HG03565 (cell line): ENCODE measurements around the gene MALL.
"Not testable (repeated sequence)": the region's sequence is repeated elsewhere in the genome, so short reads cannot be mapped to it uniquely, and the experiment has no call there.

Experiments
- ATAC-seq: cut with Tn5 transposase; IDR thresholded peaks from one replicate; pipeline ENCODE4 v1.9.1; 2021; ENCODE audit warnings: mild to moderate bottlenecking, moderate library complexity; ENCODE audit not compliant: unreplicated experiment

Gene MALL

GRCh38 chr2:110054521-110055407 is 60.9 kb downstream of the MALL start:
- ATAC-seq, result not testable (repeated sequence)

- not testable (repeated sequence) for ATAC-seq
Measured at GRCh38 chr2:110053688-110054087, 61.9 kb downstream of the MALL start.

- ATAC-seq, result not testable (repeated sequence)
Measured at GRCh38 chr2:110052166-110052565, 63.5 kb downstream of the MALL start.

DNA sequence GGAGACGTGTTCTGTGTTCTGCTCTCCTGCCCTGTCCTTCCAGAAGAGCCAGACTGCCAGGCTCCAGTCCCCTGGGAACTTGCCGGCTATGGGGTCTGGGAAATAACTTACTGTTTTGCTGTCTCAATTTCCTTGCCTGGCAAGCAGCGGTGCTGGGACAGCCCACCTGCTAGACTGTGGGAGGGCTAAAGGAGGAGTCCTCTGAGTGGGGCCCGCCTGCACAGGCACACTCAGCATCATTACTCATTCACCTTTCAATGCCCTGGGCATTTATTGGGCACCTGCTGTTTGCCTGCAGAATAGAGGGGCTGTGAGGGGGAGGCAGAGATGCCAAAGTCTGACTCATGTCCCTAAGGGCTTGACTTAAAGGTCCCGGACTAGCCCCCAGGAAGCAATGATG is 65.4 kb downstream of the MALL start:
- not testable (repeated sequence) for ATAC-seq

GRCh38 chr2:110049769-110050168 is 65.9 kb downstream of the MALL start:
- not testable (repeated sequence) for ATAC-seq

- not testable (repeated sequence) for ATAC-seq
Measured at GRCh38 chr2:110048255-110049197, 67.1 kb downstream of the MALL start.

DNA sequence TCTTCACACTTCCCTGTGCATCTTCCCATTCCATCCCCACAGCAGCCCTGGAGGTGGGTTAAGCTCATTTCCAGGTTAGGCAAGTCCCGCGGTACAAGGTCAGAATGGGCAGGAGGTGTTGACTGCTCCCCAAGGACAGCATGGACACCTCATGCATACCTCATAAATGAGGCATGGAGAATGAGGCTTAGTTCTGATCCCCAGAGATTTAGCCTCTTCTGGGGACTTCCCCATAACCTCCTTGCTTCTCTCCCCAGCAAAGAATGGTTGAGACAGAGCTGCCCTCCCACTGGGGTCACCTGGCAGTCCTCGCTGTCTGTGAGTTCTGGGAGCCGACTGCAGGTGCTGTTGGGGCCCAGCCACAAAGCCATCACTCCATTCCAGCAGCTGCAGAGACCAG is 68.4 kb downstream of the MALL start:
- not testable (repeated sequence) for ATAC-seq

DNA sequence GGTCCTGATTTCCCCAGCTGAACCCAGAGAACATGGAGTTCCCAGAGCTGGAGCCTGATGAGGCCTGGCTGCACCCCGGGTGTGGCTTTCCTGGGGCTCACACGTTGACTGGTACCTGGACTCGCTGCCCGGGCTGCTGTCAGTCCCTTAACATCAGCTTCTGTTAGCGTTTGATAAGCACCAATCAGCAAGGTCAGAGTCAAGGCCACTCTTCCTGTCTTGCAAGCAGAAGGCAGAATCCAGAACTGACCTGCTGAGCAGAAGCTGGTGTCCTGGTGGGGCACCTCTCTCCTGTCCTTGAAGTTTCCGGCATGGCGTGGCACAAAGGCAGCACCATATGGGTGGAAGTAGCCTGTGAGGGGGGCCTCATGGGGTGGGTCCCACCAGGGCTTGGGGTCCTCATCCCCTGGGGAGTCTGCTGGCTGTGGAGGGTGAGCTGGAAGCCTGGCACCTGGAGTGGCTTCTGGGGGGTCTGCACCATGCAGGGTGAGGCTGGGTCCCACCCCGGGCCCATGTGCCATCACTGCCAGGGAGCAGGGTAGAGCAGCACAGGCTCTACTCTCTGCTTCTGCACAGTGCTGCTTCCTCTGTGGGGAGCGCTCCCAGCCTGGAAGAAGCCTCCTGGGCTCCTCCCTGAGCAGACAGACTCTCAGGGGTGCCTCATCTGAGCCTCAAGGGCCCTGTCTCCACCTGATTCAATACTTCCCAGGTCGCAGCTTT is 73.5 kb downstream of the MALL start:
- ATAC-seq, result not testable (repeated sequence)

GRCh38 chr2:110037336-110037735 is 78.3 kb downstream of the MALL start:
- ATAC-seq, result not testable (repeated sequence)

DNA sequence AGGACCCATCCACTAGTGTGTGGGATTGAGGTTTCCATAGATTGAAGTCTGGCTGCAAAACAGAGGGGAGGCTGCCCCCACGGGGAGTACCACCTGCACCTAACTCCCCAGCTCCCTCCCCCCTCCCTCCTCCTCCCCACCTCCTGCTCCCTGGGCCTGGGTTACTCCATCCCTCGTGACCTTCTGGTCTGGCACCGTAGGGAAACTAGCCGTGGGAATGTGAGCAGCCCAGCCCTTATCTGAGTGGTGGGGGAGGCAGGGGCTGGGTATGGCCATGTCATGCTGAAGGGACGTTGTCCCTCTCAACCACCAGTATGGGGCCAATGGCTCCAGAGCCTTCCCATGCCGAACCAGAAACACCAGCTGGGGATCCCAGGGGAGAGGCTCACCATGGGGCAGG is 80.2 kb downstream of the MALL start:
- not testable (repeated sequence) for ATAC-seq

- not testable (repeated sequence) for ATAC-seq
Measured at GRCh38 chr2:110034935-110035334, 80.7 kb downstream of the MALL start.
